GM19099 (cell line): ENCODE results near the gene C3orf62.

Experiments used
- POLR2A ChIP-seq: IDR thresholded peaks from 3 replicates; pipeline ENCODE4 v1.6.1; 2011; ENCODE audit warnings: low read depth; ENCODE audit not compliant: insufficient read length; ENCODE audit errors: extremely low read depth

The C3orf62 gene

DNA sequence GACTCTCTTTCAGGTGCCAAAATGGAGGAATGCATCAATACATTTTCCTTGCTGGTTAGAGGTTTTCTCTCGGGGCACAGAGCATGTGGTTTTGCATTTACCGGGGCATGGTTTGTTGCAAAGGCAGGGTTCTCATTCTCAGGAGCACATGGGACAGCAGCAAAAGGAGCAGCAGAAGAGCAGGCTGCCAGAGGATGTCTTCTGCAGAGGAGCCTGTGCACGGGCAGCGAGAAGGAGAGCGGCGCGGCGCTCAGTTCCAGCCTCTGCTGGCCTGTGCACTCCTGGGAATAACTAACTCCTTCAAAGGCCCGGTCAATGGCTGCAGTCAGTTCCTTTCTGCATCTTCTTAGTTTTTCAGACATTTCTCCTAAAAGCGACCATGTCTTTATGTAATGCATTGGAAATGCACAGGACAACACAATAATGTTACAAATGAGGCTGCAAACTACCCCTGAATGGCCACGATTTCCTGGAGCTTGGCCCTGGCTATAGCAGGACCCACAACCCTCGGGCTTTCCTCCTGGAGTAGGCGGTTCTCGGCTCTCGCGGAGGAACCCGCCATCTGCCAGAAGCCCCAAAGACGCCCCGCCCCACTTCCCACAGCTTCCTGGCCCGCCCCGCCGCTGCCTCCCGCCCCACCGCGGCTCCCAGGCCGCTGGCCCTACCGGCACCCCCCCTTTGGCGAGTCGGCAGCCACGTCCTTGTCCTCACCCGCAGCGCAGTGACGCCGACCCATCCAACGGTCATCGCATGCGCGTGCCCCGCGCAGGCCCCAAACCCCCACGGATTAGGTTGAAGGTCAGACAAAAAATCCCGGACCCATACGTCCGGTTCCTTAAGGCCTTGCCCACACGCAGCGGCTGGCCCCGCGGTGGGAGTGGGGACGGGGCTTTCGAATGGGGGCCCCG is at the start of gene C3orf62:
Gene C3orf62, minus strand, starts transcription at position 758 of the 908 bp plus-strand sequence. Its CDS starts 360 bp downstream, at position 398.
- peak; percentile 60 for TF ChIP-seq POLR2A

GRCh38 chr3:49324768-49325167 is 47.7 kb upstream of the C3orf62 start:
- no peak for TF ChIP-seq POLR2A

DNA sequence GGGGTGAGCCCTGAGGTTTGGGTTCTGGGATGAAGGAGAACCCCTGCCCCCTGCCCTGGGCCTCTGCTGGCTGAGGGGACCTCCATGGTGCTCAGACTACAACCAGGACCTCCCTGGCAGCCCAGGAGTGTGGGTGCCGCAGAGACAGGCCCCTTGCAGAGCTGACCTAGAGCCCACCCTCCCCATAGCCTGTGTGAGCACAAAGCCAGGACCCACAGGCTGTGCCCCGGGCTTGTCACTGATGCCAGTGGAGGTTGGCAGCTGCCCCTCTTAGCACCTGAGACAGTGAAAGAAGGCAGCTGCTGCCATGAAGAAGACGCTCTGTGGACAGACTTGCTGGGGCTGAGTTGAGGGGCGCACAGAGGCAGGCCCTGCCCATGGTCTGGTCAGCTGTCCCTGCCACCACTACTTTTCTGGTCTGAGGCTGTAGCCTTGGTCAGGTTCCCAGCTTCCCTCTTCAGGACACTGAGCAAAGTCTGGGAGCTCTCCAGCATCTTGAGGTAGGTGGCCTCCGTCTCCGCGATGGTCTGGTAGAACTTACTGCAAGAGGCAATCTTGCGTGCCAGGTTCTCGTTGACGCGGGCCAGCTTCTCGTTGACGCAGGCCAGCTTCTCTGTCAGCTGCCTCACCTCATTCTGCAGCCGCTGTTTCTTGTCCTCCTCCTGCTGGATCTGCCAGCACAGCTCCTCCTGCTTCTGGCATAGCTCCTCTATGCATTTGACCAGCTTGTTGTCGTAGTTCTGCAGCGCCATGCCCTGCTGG is 39.8 kb upstream of the C3orf62 start:
- no peak for TF ChIP-seq POLR2A

GRCh38 chr3:49313896-49314688 is 37.1 kb upstream of the C3orf62 start:
- TF ChIP-seq POLR2A = no peak

GRCh38 chr3:49311283-49311682 is 34.3 kb upstream of the C3orf62 start:
- no peak for TF ChIP-seq POLR2A

DNA sequence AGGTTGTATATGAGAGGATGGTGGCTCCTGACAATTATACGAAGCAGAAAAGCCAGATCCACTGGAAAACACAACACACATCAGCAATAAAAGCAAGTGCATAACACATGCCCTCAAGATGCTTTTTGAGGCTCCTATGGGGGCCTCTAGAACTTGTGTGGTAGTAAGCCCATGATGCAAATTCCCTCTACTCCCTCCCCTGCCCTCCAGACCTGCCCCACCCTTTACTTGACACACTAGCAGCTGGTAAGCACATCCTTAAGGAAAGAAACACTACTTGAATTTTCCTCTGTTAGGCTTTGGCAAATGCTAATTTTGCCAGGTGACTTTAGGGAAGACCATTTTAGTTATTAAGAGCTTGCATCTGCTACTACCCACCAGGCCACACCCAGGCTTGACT is 33.6 kb upstream of the C3orf62 start:
- no peak for TF ChIP-seq POLR2A

DNA sequence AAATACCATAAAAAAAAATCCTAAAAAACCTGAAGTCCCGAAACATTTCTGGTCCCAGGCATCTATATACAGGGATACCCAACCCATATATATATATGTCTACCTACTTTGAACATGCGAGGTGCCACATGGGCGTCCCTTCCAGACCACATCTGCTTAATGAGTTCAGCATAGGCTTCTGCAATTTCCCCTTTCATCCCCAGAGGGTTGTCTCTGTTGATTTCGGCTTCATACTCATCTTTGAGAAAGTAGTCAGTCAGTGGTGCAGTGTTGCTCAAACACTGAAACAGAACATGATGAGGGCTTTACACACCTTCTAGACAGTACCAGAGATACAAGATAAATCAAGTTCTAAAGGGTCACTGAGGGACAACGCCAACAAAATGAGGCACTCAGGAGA is 28.6 kb upstream of the C3orf62 start:
- no peak for TF ChIP-seq POLR2A

GRCh38 chr3:49302613-49303012 is 25.6 kb upstream of the C3orf62 start:
- TF ChIP-seq POLR2A = no peak

DNA sequence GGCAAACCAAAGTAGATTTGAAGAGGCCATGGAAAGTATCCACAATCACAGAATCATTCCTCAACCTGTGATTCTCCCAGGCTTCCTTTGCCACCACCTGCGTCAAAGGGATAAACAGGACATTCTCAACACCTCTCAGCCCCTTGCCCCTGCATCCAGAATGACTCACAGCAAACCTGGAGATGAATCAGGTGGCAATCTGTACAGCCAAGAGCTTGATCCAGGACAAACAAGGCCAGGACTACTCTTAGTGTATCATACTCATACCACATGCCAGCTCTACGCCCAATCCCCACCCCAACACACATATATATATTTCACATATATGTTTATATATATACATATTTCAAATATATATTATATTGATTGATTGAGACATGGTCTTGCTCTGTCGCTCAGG is 23.6 kb upstream of the C3orf62 start:
- TF ChIP-seq POLR2A = no peak

- no peak for TF ChIP-seq POLR2A
Measured at GRCh38 chr3:49298511-49298910, 21.5 kb upstream of the C3orf62 start.

DNA sequence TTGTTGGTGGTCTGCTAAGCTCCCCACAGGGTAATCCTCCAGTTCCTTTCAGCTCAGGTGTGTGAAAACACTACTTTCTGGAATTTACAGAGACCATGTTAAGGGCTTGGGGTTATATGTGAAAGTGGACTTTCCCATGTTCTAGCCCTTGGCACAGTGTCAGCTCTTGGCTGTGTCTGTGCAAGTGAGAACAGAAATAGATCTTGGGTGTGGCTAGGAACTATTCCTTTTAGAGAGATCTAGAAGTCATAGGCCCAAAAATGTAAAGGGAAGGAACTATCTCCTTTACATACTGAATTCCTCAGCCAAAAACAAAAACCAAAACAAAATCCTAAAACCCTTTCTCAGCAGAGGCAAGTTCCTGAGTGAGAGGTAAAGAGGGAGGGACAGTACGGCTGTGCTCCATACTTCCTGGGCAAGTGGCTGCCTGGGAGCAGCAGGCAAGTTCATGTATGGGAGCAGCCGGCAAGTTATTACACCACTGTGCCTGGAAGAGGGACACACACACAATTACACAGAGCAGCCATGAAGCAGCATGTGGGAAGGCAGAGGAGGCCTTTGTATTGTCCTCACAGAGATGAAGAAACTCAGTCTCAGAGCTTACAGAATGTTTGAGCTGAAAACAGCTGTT is 19.9 kb upstream of the C3orf62 start:
- no peak for TF ChIP-seq POLR2A

DNA sequence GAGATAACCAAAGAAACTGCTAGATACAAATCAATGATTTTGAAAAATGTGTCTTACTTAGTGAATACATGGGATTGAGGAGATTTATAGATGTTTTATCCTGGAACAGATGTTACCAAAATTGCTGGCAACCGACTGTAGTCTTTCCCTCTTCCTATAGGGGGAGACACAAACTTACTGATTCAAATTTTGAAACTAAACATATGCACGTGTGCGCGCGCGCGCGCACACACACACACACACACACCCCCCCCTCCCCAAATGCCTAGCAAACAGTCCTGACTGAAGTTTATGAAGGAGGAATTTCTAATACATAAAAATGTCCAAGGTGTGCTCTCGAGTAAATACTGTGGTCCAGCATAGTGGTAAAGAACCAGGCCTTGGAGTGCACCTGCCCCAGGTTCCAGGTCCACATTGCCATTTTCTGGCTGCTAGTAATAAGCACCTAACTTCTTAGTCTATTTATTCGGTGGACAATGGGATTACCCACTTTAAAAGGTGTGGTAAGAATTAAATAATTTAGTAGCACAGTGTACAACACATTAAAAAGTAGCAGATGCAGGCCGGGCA is 18.5 kb upstream of the C3orf62 start:
- no peak for TF ChIP-seq POLR2A

DNA sequence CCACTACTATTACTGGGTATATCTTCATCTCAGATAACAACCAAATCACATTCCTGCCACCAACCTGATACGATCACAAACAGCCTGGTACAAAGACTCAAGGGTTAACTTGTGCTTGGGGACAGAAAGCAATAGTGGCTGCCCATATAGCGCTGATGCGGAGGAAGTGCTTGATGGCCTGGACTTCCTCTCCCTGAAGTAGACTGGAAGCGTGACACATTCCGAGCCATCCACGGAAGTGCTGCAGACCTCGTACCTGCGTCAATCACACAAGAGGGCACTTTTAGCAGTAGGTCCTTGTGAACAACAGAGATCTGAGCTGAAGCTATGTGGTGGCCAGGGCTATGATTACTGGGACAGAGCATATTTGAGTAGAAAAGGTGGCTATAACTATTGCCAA is 17.3 kb upstream of the C3orf62 start:
- no peak for TF ChIP-seq POLR2A

- TF ChIP-seq POLR2A = no peak
Measured at GRCh38 chr3:49283997-49284396, 7.0 kb upstream of the C3orf62 start.
